H1 (cell line): ENCODE measurements around the gene CDYL2. TPM values are rescaled to one million over a fixed set of nuclear protein-coding genes. Genes with fewer than 3 reads are reported as not detected.

Experiments used
- CTCF ChIA-PET: fragments of 300-600 bp; sonication (Branson Sonifier 250); formaldehyde crosslinking; loops from one replicate; lab custom pipeline; 2021; ENCODE audit not compliant: partially characterized antibody; lab: Charles Lee
- POLR2A ChIA-PET: fragments of 300-600 bp; sonication (Branson Sonifier 250); formaldehyde crosslinking; loops from one replicate; lab custom pipeline; 2021; ENCODE audit warnings: inconsistent platforms; ENCODE audit not compliant: partially characterized antibody; lab: Charles Lee
- DNase-seq, 2 experiments: peaks; one replicate each; pipeline versions ENCODE4 v3.0.0 to v3.0.0-alpha.2; 2010 to 2022; ENCODE audit warnings: low spot score in 2 of 2, low read depth in 1 of 2, mixed read lengths in 1 of 2
- FAIRE-seq: peaks from 2 replicates; lab custom pipeline; 2011; peaks lifted over from hg19 to GRCh38; lab: Jason Lieb, UNC
- H2AFZ ChIP-seq: 2 replicates; pipeline ENCODE4 v1.8.1; 2012; ENCODE audit warnings: low read length, inconsistent platforms
- H2AK5ac ChIP-seq: 2 replicates; pipeline ENCODE4 v1.6.1; 2013; ENCODE audit warnings: low read depth, low read length
- H2BK120ac ChIP-seq: replicated peaks from 2 replicates; pipeline ENCODE3; 2013; ENCODE audit warnings: low read depth, low read length, inconsistent platforms
- H2BK12ac ChIP-seq: 2 replicates; pipeline ENCODE4 v1.6.1; 2013; ENCODE audit warnings: low read depth, low read length
- H2BK15ac ChIP-seq: 2 replicates; pipeline ENCODE4 v1.6.1; 2013; ENCODE audit warnings: low read length
- H2BK20ac ChIP-seq: 2 replicates; pipeline ENCODE4 v1.6.1; 2013; ENCODE audit warnings: low read length
- H2BK5ac ChIP-seq: 2 replicates; pipeline ENCODE4 v1.6.1; 2013; ENCODE audit warnings: low read depth, low read length
- H3K14ac ChIP-seq: 2 replicates; pipeline ENCODE4 v1.6.1; 2013; ENCODE audit warnings: inconsistent platforms; ENCODE audit not compliant: insufficient read length
- H3K18ac ChIP-seq: 2 replicates; pipeline ENCODE4 v1.6.1; 2013; ENCODE audit warnings: low read length; ENCODE audit errors: extremely low read depth
- H3K23ac ChIP-seq: 2 replicates; pipeline ENCODE4 v1.6.1; 2013; ENCODE audit warnings: inconsistent platforms; ENCODE audit not compliant: insufficient read length
- H3K23me2 ChIP-seq: 2 replicates; pipeline ENCODE4 v1.6.1; 2013; ENCODE audit warnings: low read depth, low read length
- H3K27ac ChIP-seq: 2 replicates; pipeline ENCODE4 v1.6.1; 2011; ENCODE audit warnings: low read depth, low read length, inconsistent platforms
- H3K27me3 ChIP-seq, 4 experiments: replicated peaks in 1 of 4; 1 replicate in 1 of 4; 2 replicates in 3 of 4; pipeline versions ENCODE4 v1.6.1 to v1.8.1; 2011 to 2013; ENCODE audit warnings: low read length in 3 of 4, mild to moderate bottlenecking in 3 of 4, inconsistent platforms in 2 of 4, mixed read lengths in 2 of 4, moderate library complexity in 1 of 4; ENCODE audit not compliant: control insufficient read depth in 3 of 4, insufficient read depth in 3 of 4; ENCODE audit errors: extremely low read depth in 1 of 4
- H3K36me3 ChIP-seq, 4 experiments: 2 replicates each; pipeline versions ENCODE4 v1.6.1 to v1.8.1; 2011 to 2013; ENCODE audit warnings: mild to moderate bottlenecking in 4 of 4, low read length in 3 of 4, moderate library complexity in 2 of 4, control low read depth in 1 of 4, inconsistent platforms in 1 of 4; ENCODE audit not compliant: insufficient read depth in 4 of 4, control insufficient read depth in 2 of 4
- H3K4ac ChIP-seq: replicated peaks from 2 replicates; pipeline ENCODE3; 2013; ENCODE audit warnings: low read length, low read depth, mixed read lengths, inconsistent platforms; ENCODE audit not compliant: insufficient read length
- H3K4me1 ChIP-seq, 4 experiments: replicated peaks in 1 of 4; 1 replicate in 1 of 4; 2 replicates in 3 of 4; pipeline versions ENCODE4 v1.6.1 to v1.8.1; 2011 to 2013; ENCODE audit warnings: low read length in 3 of 4, inconsistent platforms in 2 of 4, mixed read lengths in 1 of 4; ENCODE audit not compliant: insufficient read depth in 4 of 4, control insufficient read depth in 3 of 4
- H3K4me2 ChIP-seq, 2 experiments: 2 replicates each; pipeline versions ENCODE4 v1.6.1 to v1.8.1; 2011 to 2013; ENCODE audit warnings: low read depth in 2 of 2, low read length in 2 of 2, control low read depth in 1 of 2, inconsistent platforms in 1 of 2, mild to moderate bottlenecking in 1 of 2; ENCODE audit not compliant: insufficient read depth in 1 of 2
- H3K4me3 ChIP-seq, 4 experiments: fragments of 200-600, 300-600 bp in 1 of 4; sonication (generic), shearing (Covaris generic), sonication (Bioruptor Twin) in 1 of 4; 2 replicates each; pipeline versions ENCODE4 v1.5.1 to v1.8.1; 2011 to 2016; ENCODE audit warnings: low read length in 4 of 4, low read depth in 3 of 4, control low read depth in 2 of 4, inconsistent platforms in 2 of 4, mild to moderate bottlenecking in 2 of 4, mixed read lengths in 1 of 4, moderate library complexity in 1 of 4; ENCODE audit not compliant: insufficient read depth in 2 of 4; ENCODE audit errors: extremely low read depth in 1 of 4
- H3K56ac ChIP-seq: replicated peaks from 2 replicates; pipeline ENCODE3; 2013; ENCODE audit warnings: low read depth, mild to moderate bottlenecking, mixed read lengths, low read length, inconsistent platforms; ENCODE audit not compliant: insufficient read length
- H3K79me1 ChIP-seq: 2 replicates; pipeline ENCODE4 v1.6.1; 2013; ENCODE audit warnings: low read depth, low read length, control low read depth
- H3K79me2 ChIP-seq, 2 experiments: 2 replicates each; pipeline versions ENCODE4 v1.6.1 to v1.8.1; 2012 to 2013; ENCODE audit warnings: low read length in 2 of 2, mild to moderate bottlenecking in 2 of 2, inconsistent platforms in 1 of 2; ENCODE audit not compliant: insufficient read depth in 2 of 2, control insufficient read depth in 1 of 2
- H3K9ac ChIP-seq, 4 experiments: replicated peaks in 1 of 4; 1 replicate in 1 of 4; 2 replicates in 3 of 4; pipeline versions ENCODE4 v1.6.1 to v1.8.1; 2011 to 2013; ENCODE audit warnings: low read depth in 3 of 4, low read length in 3 of 4, control low read depth in 2 of 4, mild to moderate bottlenecking in 2 of 4, moderate library complexity in 2 of 4, inconsistent platforms in 1 of 4; ENCODE audit errors: extremely low read depth in 1 of 4
- H3K9me3 ChIP-seq, 2 experiments: 2 replicates each; pipeline versions ENCODE4 v1.6.1 to v1.8.1; 2012 to 2013; ENCODE audit warnings: mild to moderate bottlenecking in 2 of 2, moderate library complexity in 2 of 2, control low read depth in 1 of 2, inconsistent platforms in 1 of 2, low read depth in 1 of 2, low read length in 1 of 2, mixed read lengths in 1 of 2; ENCODE audit not compliant: insufficient read depth in 2 of 2
- H4K20me1 ChIP-seq, 2 experiments: replicated peaks in 1 of 2; 2 replicates each; pipeline versions ENCODE3 to v1.8.1; 2011 to 2013; ENCODE audit warnings: inconsistent platforms in 2 of 2, low read length in 2 of 2, mild to moderate bottlenecking in 1 of 2; ENCODE audit not compliant: insufficient read depth in 2 of 2, control insufficient read depth in 1 of 2
- H4K5ac ChIP-seq: 2 replicates; pipeline ENCODE4 v1.6.1; 2013; ENCODE audit warnings: low read length, low read depth, mixed read lengths, inconsistent platforms; ENCODE audit not compliant: insufficient read length
- H4K8ac ChIP-seq: 2 replicates; pipeline ENCODE4 v1.8.0; 2013; ENCODE audit warnings: mild to moderate bottlenecking, moderate library complexity, low read length, inconsistent platforms; ENCODE audit not compliant: insufficient read depth; ENCODE audit errors: extremely low read depth
- H4K91ac ChIP-seq: replicated peaks from 2 replicates; pipeline ENCODE3; 2013; ENCODE audit warnings: low read length, mixed read lengths, inconsistent platforms; ENCODE audit not compliant: insufficient read length
- BACH1 ChIP-seq: IDR thresholded peaks from 2 replicates; pipeline ENCODE4 v1.6.1; 2012; ENCODE audit warnings: low read length, improper control_type of control experiment
- CTCF ChIP-seq, 3 experiments: IDR thresholded peaks; 1 replicate in 2 of 3; 2 replicates in 1 of 3; pipeline versions ENCODE4 v1.5.1 to v1.6.1; 2011; ENCODE audit warnings: low read length in 3 of 3, mild to moderate bottlenecking in 3 of 3, inconsistent platforms in 2 of 3, low read depth in 1 of 3, moderate library complexity in 1 of 3; ENCODE audit not compliant: insufficient read depth in 1 of 3; ENCODE audit errors: control extremely low read depth in 1 of 3
- HDAC2 ChIP-seq, 2 experiments: fragments of 300-600 bp in 1 of 2; sonication (generic) in 1 of 2; IDR thresholded peaks; 2 replicates each; pipeline ENCODE4 v1.6.1; 2011 to 2012; ENCODE audit warnings: low read depth in 2 of 2, low read length in 2 of 2, mild to moderate bottlenecking in 2 of 2, moderate library complexity in 2 of 2, borderline replicate concordance in 1 of 2, inconsistent platforms in 1 of 2
- MAX ChIP-seq: IDR thresholded peaks from 2 replicates; pipeline ENCODE4 v1.6.1; 2012; ENCODE audit warnings: inconsistent platforms
- RAD21 ChIP-seq, 2 experiments: IDR thresholded peaks in 1 of 2; conservative IDR thresholded peaks in 1 of 2; 2 replicates each; pipeline ENCODE4 v1.6.1; 2011; ENCODE audit warnings: low read depth in 2 of 2, low read length in 2 of 2, improper control_type of control experiment in 1 of 2, inconsistent platforms in 1 of 2, mild to moderate bottlenecking in 1 of 2, moderate library complexity in 1 of 2
- RFX5 ChIP-seq: IDR thresholded peaks from 2 replicates; pipeline ENCODE4 v1.6.1; 2011; ENCODE audit warnings: low read depth, low read length, improper control_type of control experiment, borderline replicate concordance
- SIX5 ChIP-seq: IDR thresholded peaks from 2 replicates; pipeline ENCODE4 v1.6.1; 2011; ENCODE audit warnings: mild to moderate bottlenecking, low read depth, low read length
- SUZ12 ChIP-seq: fragments of 200-600 bp; sonication (generic); IDR thresholded peaks from 2 replicates; pipeline ENCODE4 v1.6.1; 2012; ENCODE audit warnings: mild to moderate bottlenecking, inconsistent platforms, low read length, moderate library complexity, mixed read lengths
- WGBS, 2 experiments: shearing (Covaris generic) in 1 of 2; methylation state at CpG; one replicate each; pipeline versions ENCODE4 v1.1.6 to v1.1.7; 2013 to 2015; ENCODE audit warnings: low lambda C conversion rate in 2 of 2, mixed read lengths in 2 of 2, inconsistent platforms in 1 of 2, low coverage in 1 of 2, missing lambda C conversion rate in 1 of 2; ENCODE audit not compliant: insufficient replicate concordance in 2 of 2, insufficient coverage in 1 of 2, insufficient read length in 1 of 2; ENCODE audit errors: extremely low coverage in 1 of 2, missing lambda C conversion rate in 1 of 2; 5-methylcytosine and 5-hydroxymethylcytosine counted together
- polyA plus RNA-seq, 7 experiments: library from polyadenylated mRNA; depleted of rRNA in 3 of 7; stranded (reverse) in 5 of 7; unstranded in 2 of 7; fragments of >200 nt in 5 of 7; fragments of 200-250 nt in 2 of 7; gene quantifications; 1 replicate in 5 of 7; 2 replicates in 1 of 7; 4 replicates in 1 of 7; pipeline versions ENCODE4 v1.2.1 to v1.2.3, GENCODE V29; 2011 to 2013; ENCODE audit warnings: missing spikeins in 2 of 7, mixed read lengths in 2 of 7
- total RNA-seq: library from RNA; stranded (reverse); fragmentation: NEBNext Ultra II Directional; extraction: Animal tissue kit (Norgen Biotek cat#: 25700); gene quantifications from 2 replicates; pipeline ENCODE4 v1.2.1, GENCODE V29; 2021

The CDYL2 gene
- total and polyA plus RNA-seq, 2 of the 8 experiments (the other 6 are each of a cell fraction or from before 2014, with no cell fraction given), result 0.33 to 5.3 TPM

GRCh38 chr16:80803339-80804055 lies 901 bp downstream of the CDYL2 start:
- Histone ChIP-seq H4K91ac (no peak overlapping the region), H3K4me2 (peak overlapping the region; percentile 42 to 74; a peak in 2 of 4 replicates), H2BK12ac (no peak overlapping the region), H3K4me1 (no peaks in the 10 kb centered on the region; a peak in 1 of 7 replicates), H3K9ac (no peak overlapping the region), H3K14ac (no peak overlapping the region), H2BK15ac (no peak overlapping the region), H4K5ac (no peak overlapping the region), H4K20me1 (no peaks in the 10 kb centered on the region), H3K36me3 (no peaks in the 10 kb centered on the region), H4K8ac (no peak overlapping the region), H3K27me3 (peaks cover 3 to 27% (median 16%) of the 10 kb centered on the region in 4 experiments)
- DNase-seq, result peak in 1 of 2 experiments; percentile 81
- no peak for FAIRE-seq
- TF ChIP-seq MAX (0 out of 2 replicates have a peak, but pooled peaks have one; percentile 32), RFX5 (no peak), SIX5 (no peak), SUZ12 (no peak), RAD21 (IDR thresholded peaks at IDR 0.05 in 1 of 2, conservative IDR thresholded peaks at IDR 0.05 in 1 of 2; ENCODE audit: low read depth in 2 of 2, low read length in 2 of 2) (peak; percentile 35 to 56; a peak in 3 of 4 replicates), BACH1 (peak; percentile 40; the same call in 1 of the 2 replicates), HDAC2 (IDR thresholded peaks at IDR 0.05; ENCODE audit: borderline replicate concordance in 1 of 2, low read depth in 2 of 2, low read length in 2 of 2) (0 out of 4 replicates have a peak, but pooled peaks of 1 of the 2 experiments have one; percentile 67), CTCF (IDR thresholded peaks at IDR 0.05; ENCODE audit: control extremely low read depth in 1 of 3, insufficient read depth in 1 of 3, low read depth in 1 of 3, low read length in 3 of 3) (peak; percentile 70 to 88 (median 72))
- TF ChIP-seq, all 59 proteins: peak for 5
- Histone ChIP-seq H3K4ac (no peak overlapping the region), H3K18ac (no peak overlapping the region), H3K79me1 (no peaks in the 10 kb centered on the region), H3K79me2 (no peaks in the 10 kb centered on the region), H3K4me3 (peak overlapping the region in 3 of 4 experiments; percentile 16 to 70 (median 60); a peak in 5 of 8 replicates), H3K23ac (no peak overlapping the region), H2BK5ac (no peak overlapping the region), H3K9me3 (peaks cover 0 to 3% of the 10 kb centered on the region in 2 experiments; a peak in 1 of 4 replicates), H3K56ac (no peak overlapping the region), H2AFZ (0 out of 2 replicates have a peak overlapping the region, but pooled peaks have one; percentile 19), H2BK20ac (no peak overlapping the region), H3K23me2 (no peaks in the 10 kb centered on the region; the same call in 1 of the 2 replicates), H2BK120ac (no peak overlapping the region), H2AK5ac (no peak overlapping the region), H3K27ac (no peak overlapping the region)
- CTCF ChIA-PET, result no interaction called here
- 16% methylated on average over 8 of the region's 87 CpGs; no CpG with 5 or more reads in 1 of the 2 experiments for WGBS, 2 experiments
- POLR2A ChIA-PET, result no interaction called here
